GM11168 (cell line): ENCODE results near the gene MCU.

Experiments
- in situ Hi-C: fragments of 300-500 bp; cut with MboI; formaldehyde crosslinking; loops from one replicate; pipeline ENCODE4 v1.12.0; 2022; ENCODE audit warnings: low sequenced_read_pairs; ENCODE audit not compliant: unreplicated experiment

Gene MCU

DNA sequence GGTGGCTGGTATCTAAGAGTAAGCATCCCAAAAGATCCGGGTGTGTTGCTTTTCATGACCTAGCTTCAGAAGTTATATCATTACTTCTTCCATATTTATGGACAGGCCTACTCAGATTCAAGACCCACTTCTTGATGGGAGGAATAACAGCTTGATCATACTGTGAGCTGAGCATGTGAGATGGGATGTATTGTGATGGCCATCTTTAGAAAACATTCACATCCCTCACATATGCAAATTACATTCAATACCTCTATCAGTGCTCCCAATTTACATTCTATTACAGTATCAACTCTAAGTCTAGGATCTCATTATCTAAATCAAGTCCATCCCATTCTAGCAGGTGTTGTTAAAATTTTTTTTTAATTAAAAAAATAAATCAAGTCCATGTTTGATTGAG is 101.8 kb downstream of the MCU start:
- in situ Hi-C loops = no loop called here

DNA sequence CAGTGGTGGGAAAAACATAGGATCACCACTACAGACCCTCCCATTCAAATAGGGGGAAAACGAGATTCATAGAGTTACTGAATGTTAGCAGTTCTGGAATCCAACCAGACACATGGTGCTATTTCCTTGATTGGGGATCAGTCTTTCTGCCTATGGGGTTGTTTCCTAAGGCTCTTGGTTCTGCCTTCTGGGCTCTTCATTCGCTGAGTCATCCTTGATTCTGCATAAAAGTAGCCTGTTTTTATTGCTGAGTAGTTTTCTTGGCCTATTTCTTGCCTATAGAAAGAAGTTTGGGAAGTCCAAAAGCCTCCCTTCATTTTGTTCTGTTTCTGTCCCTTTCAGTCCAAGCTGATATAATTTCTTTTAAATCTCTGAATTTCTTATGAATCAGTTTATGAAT is 102.3 kb downstream of the MCU start:
- in situ Hi-C loops = no loop called here

DNA sequence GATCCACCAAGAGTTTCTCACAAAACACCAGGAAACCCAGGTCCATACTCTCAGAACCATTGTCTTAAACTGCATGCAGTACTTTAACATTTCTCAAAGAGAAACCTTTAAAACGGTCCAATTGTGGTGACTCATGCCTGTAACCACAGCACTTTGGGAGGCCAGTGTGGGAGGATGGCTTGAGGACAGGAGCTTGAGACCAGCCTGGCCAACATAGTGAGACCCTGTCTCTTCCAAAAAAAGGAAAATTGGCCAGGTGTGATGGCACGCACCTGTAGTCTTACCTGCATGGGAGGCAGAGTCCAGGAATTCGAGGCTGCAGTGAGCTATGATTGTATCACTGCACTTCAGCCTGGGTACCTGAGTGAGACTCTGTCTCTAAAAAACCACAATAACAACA is 104.1 kb downstream of the MCU start:
- in situ Hi-C loops = no loop called here

- in situ Hi-C loops = no loop called here
Observed at GRCh38 chr10:72796538-72796937, 104.6 kb downstream of the MCU start.

- in situ Hi-C loops = no loop called here
Observed at GRCh38 chr10:72800000-72800740, 108.2 kb downstream of the MCU start.

DNA sequence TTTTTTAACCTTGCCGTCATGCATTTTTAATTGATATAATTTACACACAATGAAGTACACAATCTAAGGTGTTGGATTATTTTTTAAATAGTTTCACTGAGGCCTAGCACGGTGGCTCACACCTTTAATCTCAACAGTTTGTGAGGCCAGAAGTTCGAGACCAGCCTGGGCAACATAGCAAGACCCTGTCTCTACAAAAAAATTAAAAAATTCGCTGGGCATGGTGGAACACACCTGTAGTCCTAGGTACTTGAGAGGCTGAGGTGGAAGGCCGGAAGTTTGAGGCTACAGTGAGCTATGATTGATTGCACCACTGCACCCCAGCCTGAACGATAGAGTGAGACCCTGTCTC is 108.8 kb downstream of the MCU start:
- in situ Hi-C loops = no loop called here

GRCh38 chr10:72801263-72801868 is 109.4 kb downstream of the MCU start:
- in situ Hi-C loops = no loop called here

DNA sequence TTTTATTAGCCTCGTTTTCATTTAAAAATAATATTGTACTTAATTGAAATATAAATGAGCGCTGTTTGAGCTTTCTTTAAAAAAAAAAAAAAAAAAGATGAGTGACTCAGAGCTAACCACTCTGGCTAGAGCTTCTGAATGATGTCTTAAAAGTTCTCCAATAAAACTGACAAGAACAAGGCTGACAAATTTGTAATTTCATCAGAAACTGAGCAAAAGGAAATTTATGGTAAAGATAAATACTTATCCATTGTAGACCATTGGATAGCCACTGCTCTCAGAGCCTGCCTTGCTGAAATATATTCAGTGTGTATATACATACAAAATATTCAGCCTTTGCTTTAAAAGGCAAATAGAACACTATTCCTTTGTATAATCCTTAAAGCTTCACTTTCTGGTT is 110.4 kb downstream of the MCU start:
- in situ Hi-C loops = no loop called here

- in situ Hi-C loops = no loop called here
Observed at GRCh38 chr10:72802763-72803505, 111.0 kb downstream of the MCU start.

DNA sequence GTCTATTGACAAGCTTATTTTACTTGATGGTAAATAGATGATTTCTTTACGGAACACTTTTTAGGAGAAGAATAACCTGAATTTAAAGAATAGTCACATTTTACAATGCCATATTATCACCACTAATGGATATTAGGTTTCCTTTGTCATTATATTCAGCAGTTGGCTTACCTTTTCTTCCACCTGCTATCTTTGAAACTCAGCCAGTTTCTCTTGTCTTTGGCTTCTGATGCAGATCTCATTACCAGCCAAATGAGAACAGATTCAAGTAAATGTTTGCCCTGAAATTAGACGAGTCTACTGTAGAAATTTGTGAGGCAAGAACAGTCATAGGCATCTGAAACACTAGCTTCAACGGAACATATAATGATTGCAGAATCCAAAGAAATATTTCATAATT is 116.1 kb downstream of the MCU start:
- in situ Hi-C loops = no loop called here

GRCh38 chr10:72809006-72809405 is 117.1 kb downstream of the MCU start:
- in situ Hi-C loops = no loop called here

- in situ Hi-C loops = no loop called here
Observed at GRCh38 chr10:72810976-72811375, 119.0 kb downstream of the MCU start.

DNA sequence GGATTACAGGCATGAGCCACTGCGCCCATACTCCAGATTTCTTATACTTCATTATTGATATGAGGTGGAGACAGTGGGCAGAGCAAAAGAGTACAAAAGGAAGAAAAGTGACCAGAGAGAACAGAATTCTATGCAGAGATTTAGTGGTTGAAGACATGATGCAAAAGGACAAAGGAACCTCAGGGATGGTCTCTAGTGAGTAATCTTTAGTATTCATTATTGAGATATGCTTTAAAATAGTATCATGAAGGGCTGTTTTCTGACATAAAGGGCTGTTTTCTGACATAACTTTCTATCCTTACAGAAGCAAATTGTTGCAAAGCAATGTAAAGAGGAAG is 120.4 kb downstream of the MCU start:
- in situ Hi-C loops = no loop called here

DNA sequence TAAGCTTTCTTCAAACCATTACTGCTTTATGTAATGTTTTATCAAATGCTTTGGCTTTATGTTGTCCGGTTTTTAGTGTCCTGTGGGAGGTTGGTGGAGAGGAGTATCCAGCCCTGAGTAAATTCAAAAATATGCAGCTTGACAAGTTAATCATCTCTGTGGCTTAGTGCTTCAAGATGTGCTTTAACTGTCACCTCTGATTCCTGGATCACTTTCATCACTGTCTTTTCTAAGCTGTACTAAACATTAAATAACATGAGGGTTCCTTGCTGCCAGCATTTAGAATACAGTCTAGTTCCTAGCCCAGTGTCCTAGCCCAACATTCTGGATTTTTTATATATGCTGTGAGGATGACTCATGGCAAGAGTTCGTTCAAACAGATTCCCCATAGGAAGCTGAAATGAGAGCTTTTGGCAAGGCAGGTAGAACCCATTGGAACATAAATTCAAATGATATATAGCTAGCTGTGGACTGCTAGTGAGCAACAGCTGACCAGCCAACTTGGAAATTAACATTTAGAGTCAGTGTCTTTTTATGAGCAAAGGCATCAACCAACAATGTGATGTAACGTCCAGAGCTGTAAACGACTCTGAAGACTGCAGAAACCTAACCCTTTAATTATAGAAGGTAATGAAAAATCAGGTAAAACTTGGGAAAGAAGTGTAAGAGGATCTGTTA is 120.9 kb downstream of the MCU start:
- in situ Hi-C loops = no loop called here

DNA sequence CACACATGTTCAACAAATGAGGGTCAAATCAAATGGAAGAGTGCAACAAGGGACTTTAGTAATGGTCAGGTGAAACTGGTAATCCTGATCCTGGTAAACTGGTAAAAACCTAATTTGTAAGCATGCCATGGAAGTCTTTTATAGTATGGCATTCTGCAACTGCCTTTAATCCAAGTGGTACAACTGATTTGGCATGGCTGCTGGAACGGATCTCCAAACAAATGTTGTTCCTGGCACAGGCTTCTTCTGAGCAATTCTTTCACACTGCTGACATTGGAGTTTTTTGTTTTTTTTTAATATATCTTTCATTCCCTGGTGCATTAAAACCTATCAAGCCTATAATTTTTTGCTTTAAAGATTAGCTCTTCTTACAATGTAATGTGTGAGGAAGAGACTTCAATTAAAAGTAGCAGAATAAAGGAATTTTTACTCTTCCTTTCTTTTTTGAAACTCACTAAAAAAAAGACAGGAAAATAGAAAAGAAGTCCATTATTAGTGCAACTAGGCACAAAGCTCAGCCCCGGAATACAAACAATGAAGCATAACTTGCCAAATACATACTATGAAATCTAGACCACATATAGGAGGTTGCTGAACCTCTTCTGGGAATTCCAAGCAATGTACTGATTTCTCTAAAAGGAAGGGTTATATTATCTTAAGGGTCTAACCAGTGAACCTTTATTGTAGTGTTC is 122.3 kb downstream of the MCU start:
- in situ Hi-C loops = no loop called here

DNA sequence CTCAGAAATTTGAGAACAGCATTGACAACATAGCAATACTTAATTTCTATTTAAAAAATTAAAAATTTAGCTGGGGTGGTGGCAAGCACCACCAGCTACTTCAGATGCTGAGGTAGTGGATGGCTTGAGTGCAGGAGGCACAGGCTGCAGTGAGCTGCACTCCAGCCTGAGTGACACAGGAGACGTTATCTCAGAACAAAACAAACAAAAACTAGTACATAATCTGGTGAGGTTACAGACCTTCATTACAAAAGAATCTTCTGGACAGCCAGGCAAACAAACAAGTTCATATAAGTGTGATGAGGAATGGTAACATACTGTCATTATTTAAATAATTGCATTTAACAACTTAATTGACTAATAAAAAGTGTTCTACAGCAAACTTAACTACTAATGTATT is 124.6 kb downstream of the MCU start:
- in situ Hi-C loops = no loop called here

GRCh38 chr10:72818076-72818475 is 126.1 kb downstream of the MCU start:
- in situ Hi-C loops = no loop called here

DNA sequence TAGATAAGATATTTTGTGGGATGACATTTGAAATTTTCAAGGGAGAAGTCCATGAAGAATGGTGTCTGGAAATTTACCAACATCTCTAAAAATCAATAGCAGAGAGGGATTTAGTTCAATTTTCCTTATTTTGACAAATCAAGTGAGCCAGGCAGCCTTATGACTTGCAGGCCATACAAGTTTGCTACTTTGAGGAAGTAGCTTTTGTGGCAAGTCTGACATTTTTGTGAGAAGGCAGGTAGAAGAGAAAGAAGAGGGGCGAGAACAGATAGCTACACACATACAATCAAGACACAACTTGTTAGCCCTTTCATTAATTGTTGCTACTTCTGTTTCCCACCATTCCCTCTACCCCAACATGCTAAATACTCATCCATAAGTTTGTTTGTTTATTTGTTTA is 127.1 kb downstream of the MCU start:
- in situ Hi-C loops = no loop called here

GRCh38 chr10:72821606-72822005 is 129.7 kb downstream of the MCU start:
- in situ Hi-C loops = no loop called here

DNA sequence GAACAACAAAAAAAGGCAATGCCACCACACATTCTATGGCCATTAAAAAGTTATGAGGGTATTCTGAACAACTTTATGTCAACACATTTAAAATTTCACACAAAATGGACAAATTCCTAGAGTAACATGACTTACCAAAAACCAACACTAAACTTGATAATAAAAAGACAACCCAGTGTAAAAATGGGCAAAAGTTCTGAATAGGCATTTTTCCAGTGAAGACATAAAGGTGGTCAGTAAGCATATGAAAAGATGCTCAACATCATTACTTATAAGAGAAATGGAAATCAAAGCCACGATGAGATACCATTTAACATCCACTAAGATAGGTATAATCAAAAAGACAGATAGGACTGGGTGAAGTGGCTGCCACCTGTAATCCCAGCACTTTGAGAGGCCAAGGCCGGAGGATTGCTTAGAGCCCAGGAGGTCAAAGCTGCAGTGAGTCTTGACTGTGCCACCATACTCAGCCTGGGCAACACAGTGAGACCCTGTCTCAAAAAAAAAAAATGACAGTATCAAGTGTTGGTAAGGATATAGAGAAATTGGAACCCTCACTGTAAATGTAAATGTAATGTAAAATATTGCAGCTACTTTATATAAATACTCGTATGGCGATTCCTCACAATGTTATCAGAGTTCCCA is 130.5 kb downstream of the MCU start:
- in situ Hi-C loops = no loop called here
